Measurements from ENCODE around the gene SPOUT1.
A peak's percentile ranks its signal among the peaks of the same experiment; 100 is the strongest.

The SPOUT1 gene

DNA sequence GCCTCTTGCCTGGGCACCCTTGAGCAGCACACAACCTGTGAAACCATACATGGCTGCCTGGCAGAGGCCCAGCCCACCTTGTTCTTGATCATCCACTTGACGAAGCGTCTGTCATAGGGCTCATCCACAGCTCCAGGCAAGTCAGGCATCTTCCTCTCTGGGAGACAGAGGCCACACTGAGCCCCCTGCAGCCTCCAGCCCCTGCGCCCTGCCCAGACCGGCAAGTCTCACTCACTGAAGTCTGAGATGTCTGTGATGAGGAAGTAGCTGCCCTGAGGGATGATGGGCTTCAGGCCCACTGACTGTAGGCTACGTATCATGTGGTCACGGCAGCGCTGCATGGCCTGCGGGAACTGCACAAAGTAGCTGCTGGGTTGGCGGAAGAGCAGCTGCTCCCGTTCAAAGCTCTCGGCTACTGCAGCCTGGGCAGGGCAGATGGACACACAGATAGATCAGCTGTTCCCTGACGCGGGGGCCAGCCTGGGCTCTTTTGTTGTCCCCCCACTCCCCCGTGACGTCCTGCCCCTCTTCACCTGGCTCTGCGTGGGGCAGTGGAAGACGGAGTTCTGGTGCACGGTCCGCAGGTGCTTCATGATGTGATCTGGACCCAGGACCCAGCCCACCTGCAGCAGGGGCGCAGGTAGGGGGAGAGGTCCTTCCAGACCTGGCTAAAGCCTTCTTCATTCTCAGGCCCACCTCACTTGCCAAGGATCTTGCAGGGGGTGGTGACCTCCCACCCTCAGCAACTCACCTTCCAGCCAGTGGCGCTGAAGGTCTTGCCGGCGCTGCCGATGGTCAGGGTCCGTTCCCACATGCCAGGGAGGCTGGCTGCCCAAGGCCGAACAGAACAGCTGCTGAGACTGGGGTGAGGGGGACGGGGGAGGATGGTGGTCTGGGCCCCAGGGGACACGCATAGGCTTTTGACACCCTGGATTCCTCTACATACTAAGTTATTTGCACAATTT lies 5.9 kb upstream of the SPOUT1 start:
- no peak for DNase-seq

- no peak for DNase-seq
Observed at GRCh38 chr9:128833696-128834095, 4.1 kb upstream of the SPOUT1 start.

- DNase-seq, result no peak
Observed at GRCh38 chr9:128828719-128829452, 708 bp downstream of the SPOUT1 start.

GRCh38 chr9:128828267-128828666 lies 1.3 kb downstream of the SPOUT1 start:
- DNase-seq, result no peak

DNA sequence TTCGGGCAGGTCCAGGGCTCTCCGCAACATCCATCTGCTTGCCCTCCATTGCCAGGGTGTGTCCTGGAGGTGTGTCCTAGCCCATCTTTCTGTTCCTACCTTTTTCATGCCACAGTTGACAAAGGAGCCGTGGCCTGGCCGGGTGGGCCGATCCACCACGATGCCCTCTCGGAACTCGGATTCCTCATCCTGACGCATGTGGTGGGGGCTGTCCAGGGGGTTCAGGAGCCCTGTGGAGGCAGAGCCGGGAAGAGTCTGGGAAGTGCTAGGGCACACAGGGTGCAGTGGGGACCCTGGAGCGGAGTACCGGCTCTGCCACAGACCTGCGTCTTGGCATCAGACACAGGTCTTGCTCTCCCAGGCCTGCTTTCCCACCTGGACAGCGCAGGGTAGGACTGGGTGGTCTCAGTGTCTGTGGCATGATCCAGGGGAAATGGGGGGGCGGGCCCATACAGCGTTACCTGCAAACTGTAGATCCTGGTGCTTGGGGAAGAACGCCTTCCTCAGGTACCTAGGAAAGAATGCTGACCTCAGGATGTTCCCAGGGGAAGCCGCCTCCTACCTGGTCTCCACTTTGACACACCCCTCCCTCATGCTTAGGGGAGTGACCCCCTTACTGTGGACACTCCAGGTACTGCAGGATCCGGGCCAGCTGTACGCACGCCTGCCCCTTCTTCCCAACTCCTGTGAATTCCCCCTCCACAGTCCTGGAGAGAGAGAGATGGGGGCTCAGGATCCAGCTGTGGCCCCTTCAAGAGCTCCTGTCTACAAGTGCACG lies 3.5 kb downstream of the SPOUT1 start:
- DNase-seq, result no peak

GRCh38 chr9:128824911-128825310 lies 4.7 kb downstream of the SPOUT1 start:
- no peak for DNase-seq

DNA sequence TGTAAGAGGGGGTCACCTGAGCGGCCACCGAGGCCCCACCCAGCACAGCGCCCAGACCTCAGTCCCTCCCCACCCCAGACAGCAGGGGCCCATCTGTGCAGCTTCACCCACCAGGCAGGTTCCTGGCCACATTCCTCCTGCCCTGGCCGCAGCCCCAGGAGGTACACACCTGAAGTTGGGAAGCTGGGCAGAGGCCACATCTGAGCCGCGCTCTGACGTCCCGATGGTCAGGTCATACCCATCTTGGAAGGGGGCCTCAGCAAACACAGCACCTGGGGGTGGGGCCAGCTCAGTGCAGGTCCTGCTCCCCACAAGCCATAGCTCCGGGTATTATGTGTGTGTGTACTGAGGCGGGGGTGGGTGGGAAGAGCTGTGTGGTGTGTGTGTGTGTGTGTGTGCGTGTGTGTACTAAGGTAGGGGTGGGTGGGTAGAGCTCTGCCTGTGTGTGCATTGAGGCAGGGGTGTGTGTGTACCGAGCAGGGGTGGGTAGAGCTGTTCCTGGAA lies 5.6 kb downstream of the SPOUT1 start:
- no peak for DNase-seq

DNA sequence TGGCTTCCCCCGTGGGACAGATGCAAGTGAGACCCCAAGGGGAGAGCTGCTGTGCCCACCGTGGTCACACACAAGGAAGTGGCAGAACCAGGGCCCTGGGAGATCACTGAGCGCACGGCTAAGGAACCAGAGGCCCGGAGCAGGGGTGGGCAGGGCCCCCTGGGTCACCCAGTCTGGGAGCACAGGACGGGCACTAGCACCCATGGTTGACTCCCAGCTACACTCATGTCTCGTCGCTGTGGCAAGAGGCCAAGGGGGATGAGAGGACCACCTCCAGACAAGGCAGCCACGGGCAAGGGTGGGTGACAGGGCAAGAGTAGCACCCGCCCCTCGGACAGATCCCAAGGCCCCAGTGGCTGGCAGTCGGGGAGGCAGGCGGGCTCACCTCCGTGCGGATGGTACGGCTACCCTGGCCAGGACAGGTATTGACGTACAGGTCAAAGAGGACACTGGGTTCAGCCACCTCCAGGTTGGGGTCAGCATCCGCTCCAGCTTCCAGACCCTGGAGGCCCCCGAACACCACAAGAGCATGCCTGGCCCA lies 6.2 kb downstream of the SPOUT1 start:
- DNase-seq, result no peak

DNA sequence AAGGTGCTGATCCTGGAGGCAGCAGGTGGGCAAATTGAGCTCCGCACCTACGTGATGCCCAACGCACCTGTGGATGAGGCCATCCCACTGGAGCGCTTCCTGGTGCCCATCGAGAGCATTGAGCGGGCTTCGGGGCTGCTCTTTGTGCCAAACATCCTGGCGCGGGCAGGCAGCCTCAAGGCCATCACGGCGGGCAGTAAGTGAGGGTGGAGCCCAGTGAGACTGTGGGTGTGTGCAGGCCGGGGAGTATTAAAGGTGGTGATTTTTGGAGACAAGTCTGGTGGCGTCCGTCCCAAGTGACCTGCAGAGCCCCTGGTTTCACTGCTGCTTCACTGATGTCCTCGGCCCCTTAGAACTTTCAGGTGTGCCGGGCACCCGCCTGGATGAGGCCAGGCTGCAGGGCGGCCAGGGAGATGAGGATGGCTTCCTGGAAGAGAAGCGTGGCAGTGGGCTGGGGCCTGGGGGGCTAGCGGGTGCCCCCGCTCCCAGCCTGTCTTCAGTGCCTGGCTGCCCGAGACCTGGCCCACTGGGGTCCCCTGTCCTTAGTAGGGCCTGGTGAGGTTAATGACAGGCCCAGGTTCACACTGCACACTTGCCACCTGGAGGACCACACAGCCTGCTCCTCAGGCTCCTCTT lies 7.1 kb downstream of the SPOUT1 start:
- no peak for DNase-seq

GRCh38 chr9:128821584-128822406 lies 7.8 kb downstream of the SPOUT1 start:
- no peak for DNase-seq

- DNase-seq, result no peak
Observed at GRCh38 chr9:128820665-128821583, 8.7 kb downstream of the SPOUT1 start.

GRCh38 chr9:128819716-128820664 lies 9.6 kb downstream of the SPOUT1 start:
- no peak for DNase-seq

- DNase-seq, result peak; percentile 26
Observed at GRCh38 chr9:128818839-128819715, 10.5 kb downstream of the SPOUT1 start.

DNA sequence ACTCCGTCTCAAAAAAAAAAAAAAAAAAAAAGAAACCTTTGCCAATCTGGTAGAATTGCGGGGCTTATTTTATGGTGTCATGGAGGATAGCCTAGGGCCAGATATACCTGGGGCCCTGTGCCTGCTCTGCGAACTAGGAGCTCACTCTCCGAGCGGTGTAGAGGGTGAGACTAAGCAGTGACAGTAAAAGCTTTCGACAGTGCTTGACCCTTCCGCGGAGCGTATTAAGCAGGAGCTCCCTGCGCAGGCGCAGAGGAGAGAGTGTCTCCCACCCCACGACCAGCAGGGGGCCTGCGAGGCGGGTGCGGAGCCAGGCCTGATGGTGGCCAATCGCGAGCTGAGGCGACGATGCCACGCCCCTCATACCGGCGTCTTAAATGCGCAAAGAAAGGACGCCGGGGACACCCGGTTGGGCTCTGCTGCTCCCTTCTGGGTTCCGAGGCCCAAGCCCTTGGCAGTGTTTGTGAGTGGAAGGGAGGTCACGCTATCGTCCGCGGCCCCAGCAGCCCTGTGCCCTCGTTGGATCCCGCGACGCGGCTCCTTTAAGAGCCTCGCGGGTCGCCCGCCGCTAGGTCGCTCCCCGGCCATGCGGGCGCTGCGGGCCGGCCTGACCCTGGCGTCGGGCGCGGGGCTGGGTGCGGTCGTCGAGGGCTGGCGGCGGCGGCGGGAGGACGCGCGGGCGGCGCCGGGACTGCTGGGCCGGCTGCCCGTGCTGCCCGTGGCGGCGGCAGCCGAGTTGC lies 11.3 kb downstream of the SPOUT1 start, which contains the start of gene ENDOG:
Gene ENDOG, plus strand, starts transcription at position 402 of the 740 bp plus-strand sequence. Its CDS starts 185 bp downstream, at position 587.
- DNase-seq, result peak; percentile 99

- DNase-seq, result no peak
Observed at GRCh38 chr9:128810873-128811272, 18.7 kb downstream of the SPOUT1 start.

DNA sequence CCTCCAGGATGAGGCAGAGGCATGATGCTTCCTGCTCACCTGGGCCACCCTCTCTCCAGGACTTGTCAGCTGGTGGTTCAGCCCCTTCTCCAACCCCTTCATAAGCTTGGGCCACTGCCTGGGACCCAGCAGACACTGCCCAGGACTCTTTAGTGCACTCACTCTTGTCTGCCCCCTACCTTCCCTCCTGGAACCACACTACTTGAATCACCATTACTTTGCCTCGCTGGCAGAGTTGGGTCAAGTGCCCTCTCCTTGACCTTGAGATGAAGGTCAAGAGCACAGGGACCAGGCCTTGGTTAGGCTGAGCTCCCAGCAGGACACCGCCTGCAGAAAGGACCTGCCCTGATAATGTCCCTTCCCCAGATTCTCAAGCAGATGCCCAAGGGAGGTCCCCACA lies 19.8 kb downstream of the SPOUT1 start:
- DNase-seq, result no peak

- DNase-seq, result no peak
Observed at GRCh38 chr9:128809036-128809599, 20.5 kb downstream of the SPOUT1 start.
